HPDE6-E6E7 (cell line): Measurements from ENCODE around the gene BEST2.

Experiments used
- DNase-seq: peaks from one replicate; pipeline ENCODE4 v3.0.0; 2011; ENCODE audit warnings: missing footprints; ENCODE audit errors: extremely low spot score

Gene BEST2

DNA sequence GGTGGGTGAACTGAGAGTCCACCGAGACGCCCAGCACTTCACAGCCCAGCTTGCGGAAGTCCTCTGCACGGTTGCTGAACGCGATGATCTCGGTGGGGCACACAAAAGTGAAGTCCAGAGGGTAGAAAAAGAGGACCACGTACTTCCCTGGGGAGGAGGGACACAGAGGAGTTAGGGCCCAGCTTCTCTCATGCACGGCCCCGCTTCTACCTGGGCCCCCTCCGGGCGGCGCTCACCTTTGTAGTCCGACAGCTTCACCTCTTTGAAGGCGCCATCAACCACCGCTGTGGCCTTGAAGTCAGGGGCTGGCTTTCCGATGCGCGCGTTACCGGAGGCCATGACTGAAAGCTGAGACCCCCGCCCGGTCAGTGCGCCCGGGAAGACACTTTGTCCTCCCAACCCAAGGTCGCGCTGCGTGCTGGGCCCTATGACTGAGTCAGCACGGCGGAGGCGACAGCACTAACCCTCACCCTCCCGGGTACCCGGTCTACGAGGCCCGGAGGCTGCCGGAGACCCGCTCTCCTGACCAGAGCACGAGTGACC is 49.4 kb downstream of the BEST2 start:
- no peak for DNase-seq

DNA sequence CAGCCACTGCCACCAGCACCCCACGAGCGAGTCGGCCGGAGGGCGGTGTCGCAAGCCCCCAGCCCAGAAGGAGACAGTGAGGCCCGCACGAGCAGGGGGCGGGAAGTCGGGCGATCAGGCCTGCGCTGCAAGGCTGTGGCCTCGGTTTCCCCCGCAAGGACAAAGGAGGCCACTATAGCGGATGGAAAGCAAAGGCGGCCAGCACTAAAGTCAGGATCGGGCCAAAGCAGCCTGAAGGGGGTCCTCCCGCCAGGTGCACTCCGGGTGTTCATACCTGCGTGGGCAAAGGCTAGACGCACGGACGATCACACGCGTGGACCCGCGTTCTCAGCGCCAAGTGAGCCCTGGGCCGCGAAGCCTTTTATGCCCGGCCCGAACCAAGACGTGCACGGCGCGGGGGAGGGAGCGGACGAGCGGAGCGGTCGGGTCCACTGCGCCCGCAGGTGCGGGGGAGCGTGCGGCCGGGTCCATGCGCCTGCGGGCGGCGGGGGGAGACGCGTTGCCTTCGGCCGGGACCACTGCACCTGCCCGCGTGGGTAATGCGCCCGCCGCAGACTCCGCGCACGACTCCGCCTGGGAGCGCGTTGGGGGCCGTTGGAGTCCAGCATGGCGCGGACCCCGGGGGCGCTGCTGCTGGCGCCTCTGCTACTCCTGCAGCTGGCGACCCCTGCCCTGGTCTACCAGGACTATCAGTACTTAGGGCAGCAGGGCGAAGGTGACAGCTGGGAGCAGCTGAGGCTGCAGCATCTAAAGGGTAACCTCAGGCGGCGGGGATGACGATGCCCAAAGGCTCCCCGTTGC is 50.1 kb downstream of the BEST2 start, which contains the start of the genes PRDX2 and THSD8:
TSS of gene PRDX2 (minus strand) at position 335 of the 801 bp plus-strand sequence. CDS start 539 bp downstream, outside the sequence.
TSS of gene THSD8 (plus strand) at position 604 of the 801 bp plus-strand sequence. CDS start at position 607, 3 bp downstream.
- DNase-seq: no peak

- no peak for DNase-seq
These were observed 50.9 kb downstream of the BEST2 start for GRCh38 chr19:12802267-12803106.

- DNase-seq: no peak
These were observed 52.5 kb downstream of the BEST2 start for GRCh38 chr19:12804051-12804450.

DNA sequence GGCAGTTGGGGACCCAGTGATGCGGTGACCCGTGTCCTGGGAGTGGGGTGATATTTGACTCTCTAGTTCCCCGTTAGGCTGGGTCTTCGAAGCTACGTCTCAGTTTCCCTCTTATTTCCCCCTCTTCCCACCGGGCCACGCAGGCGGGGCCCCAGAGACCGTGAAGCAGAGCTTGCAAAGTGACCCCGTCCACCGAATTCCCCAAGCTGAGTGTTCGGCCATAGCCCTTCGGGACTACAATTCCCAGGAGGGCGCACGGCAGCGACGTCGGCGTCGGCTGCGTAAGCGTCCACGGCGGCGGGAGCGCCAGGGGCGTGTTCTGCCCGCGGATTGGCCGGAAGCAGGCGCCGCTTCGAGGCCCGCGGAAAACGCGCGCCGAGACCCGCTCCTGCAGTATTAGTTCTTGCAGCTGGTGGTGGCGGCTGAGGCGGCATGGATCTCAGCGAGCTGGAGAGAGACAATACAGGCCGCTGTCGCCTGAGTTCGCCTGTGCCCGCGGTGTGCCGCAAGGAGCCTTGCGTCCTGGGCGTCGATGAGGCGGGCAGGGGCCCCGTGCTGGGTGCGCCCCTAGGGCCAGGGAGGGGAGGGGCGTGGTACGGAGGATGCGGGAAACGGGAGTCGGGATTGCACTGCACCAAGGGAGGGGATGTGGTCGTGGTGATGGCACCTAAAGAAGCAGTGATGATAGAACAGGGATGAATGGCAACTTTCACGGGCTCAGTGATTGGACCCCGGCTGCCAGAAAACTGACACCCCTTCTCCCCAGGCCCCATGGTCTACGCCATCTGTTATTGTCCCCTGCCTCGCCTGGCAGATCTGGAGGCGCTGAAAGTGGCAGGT is 54.9 kb downstream of the BEST2 start, which contains the start of gene RNASEH2A:
TSS of gene RNASEH2A (plus strand) at position 343 of the 840 bp plus-strand sequence. CDS start at position 433, 90 bp downstream.
- DNase-seq: peak; percentile 94
